ENCODE results near the gene TRPM3. TPM values are rescaled to one million over a fixed set of nuclear protein-coding genes. Genes with fewer than 3 reads are reported as not detected.

Gene TRPM3
- total RNA-seq, 4 donors from 2014 or later: 0.11 to 1.3 (median 0.21) TPM

GRCh38 chr9:70941191-70941590 is 180.2 kb downstream of the TRPM3 start:
- H3K4me1 ChIP-seq: no peaks in the 10 kb centered on the region
- H3K9me3 ChIP-seq: no peaks in the 10 kb centered on the region
- no peak for DNase-seq (ENCODE audit: low spot score in 2 of 2)
- no peak overlapping the region for H3K4me3 ChIP-seq
- TF ChIP-seq POLR2AphosphoS5 (IDR thresholded peaks at IDR 0.05) (no peak), EP300 (IDR thresholded peaks at IDR 0.05) (no peak), POLR2A (IDR thresholded peaks at IDR 0.05) (no peak)
- TF ChIP-seq, protein P1, sequence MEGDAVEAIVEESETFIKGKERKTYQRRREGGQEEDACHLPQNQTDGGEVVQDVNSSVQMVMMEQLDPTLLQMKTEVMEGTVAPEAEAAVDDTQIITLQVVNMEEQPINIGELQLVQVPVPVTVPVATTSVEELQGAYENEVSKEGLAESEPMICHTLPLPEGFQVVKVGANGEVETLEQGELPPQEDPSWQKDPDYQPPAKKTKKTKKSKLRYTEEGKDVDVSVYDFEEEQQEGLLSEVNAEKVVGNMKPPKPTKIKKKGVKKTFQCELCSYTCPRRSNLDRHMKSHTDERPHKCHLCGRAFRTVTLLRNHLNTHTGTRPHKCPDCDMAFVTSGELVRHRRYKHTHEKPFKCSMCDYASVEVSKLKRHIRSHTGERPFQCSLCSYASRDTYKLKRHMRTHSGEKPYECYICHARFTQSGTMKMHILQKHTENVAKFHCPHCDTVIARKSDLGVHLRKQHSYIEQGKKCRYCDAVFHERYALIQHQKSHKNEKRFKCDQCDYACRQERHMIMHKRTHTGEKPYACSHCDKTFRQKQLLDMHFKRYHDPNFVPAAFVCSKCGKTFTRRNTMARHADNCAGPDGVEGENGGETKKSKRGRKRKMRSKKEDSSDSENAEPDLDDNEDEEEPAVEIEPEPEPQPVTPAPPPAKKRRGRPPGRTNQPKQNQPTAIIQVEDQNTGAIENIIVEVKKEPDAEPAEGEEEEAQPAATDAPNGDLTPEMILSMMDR (IDR thresholded peaks at IDR 0.05): no peak
- no peak overlapping the region for H3K27ac ChIP-seq
- no peaks in the 10 kb centered on the region for H3K36me3 ChIP-seq
- H3K27me3 ChIP-seq: no peaks in the 10 kb centered on the region
- WGBS: 79% methylated on average over 4 of the region's 4 CpGs

- H3K9me3 ChIP-seq: no peaks in the 10 kb centered on the region
- H3K4me1 ChIP-seq: no peaks in the 10 kb centered on the region
- DNase-seq (ENCODE audit: low spot score in 2 of 2): no peak
- H3K4me3 ChIP-seq: no peak overlapping the region
- no peaks in the 10 kb centered on the region for H3K27me3 ChIP-seq
- 57% methylated on average over 2 of the region's 2 CpGs for WGBS
- TF ChIP-seq, protein P1 (IDR thresholded peaks at IDR 0.05): no peak
- TF ChIP-seq EP300 (IDR thresholded peaks at IDR 0.05) (no peak), POLR2A (IDR thresholded peaks at IDR 0.05) (no peak), POLR2AphosphoS5 (IDR thresholded peaks at IDR 0.05) (no peak)
- H3K27ac ChIP-seq: no peak overlapping the region
- no peaks in the 10 kb centered on the region for H3K36me3 ChIP-seq
Measured at GRCh38 chr9:70940605-70941004, 180.8 kb downstream of the TRPM3 start.

DNA sequence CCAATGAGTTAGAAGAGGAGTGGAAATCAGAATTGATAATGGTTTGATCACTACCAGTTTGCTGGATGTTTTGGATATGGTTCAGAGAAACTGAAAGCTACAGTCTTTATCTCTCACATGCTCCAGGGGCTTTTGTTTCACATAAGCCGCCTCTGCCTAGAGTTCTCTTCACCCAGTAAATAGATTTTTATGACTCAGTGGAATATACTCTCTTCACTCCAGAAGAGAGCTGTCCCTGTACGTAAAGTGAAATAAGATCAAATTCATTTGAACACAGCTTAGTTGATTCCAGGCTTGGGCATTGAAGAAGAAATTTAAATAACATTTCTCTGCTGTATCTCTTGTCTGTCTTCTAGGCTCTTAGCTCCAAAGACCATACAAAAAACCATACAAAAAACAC is 184.9 kb downstream of the TRPM3 start:
- Histone ChIP-seq H3K9me3 (no peaks in the 10 kb centered on the region), H3K27ac (no peak overlapping the region), H3K27me3 (no peaks in the 10 kb centered on the region), H3K4me3 (no peak overlapping the region), H3K4me1 (no peaks in the 10 kb centered on the region), H3K36me3 (no peaks in the 10 kb centered on the region)
- 77% methylated on average over 2 of the region's 2 CpGs for WGBS
- TF ChIP-seq POLR2A (IDR thresholded peaks at IDR 0.05): no peak
- TF ChIP-seq POLR2AphosphoS5 (IDR thresholded peaks at IDR 0.05): no peak
- no peak for TF ChIP-seq EP300 (IDR thresholded peaks at IDR 0.05)
- TF ChIP-seq, protein P1 (IDR thresholded peaks at IDR 0.05): no peak
- no peak for DNase-seq (ENCODE audit: low spot score in 2 of 2)

- H3K4me3 ChIP-seq: no peak overlapping the region
- no peak overlapping the region for H3K27ac ChIP-seq
- DNase-seq (ENCODE audit: low spot score in 2 of 2): no peak
- H3K4me1 ChIP-seq: no peaks in the 10 kb centered on the region
- H3K9me3 ChIP-seq: no peaks in the 10 kb centered on the region
- no peaks in the 10 kb centered on the region for H3K36me3 ChIP-seq
- no peaks in the 10 kb centered on the region for H3K27me3 ChIP-seq
- no peak for TF ChIP-seq POLR2AphosphoS5 (IDR thresholded peaks at IDR 0.05)
- TF ChIP-seq EP300 (IDR thresholded peaks at IDR 0.05): no peak
- TF ChIP-seq, protein P1 (IDR thresholded peaks at IDR 0.05): no peak
- TF ChIP-seq POLR2A (IDR thresholded peaks at IDR 0.05): no peak
Measured at GRCh38 chr9:70935856-70936255, 185.6 kb downstream of the TRPM3 start.

- Histone ChIP-seq H3K27me3 (no peaks in the 10 kb centered on the region), H3K27ac (no peak overlapping the region), H3K36me3 (no peaks in the 10 kb centered on the region), H3K9me3 (no peaks in the 10 kb centered on the region), H3K4me1 (no peaks in the 10 kb centered on the region), H3K4me3 (no peak overlapping the region)
- 94% methylated on average over 1 of the region's 1 CpG for WGBS
- TF ChIP-seq POLR2AphosphoS5 (IDR thresholded peaks at IDR 0.05): no peak
- no peak for TF ChIP-seq POLR2A (IDR thresholded peaks at IDR 0.05)
- TF ChIP-seq EP300 (IDR thresholded peaks at IDR 0.05): no peak
- TF ChIP-seq, protein P1 (IDR thresholded peaks at IDR 0.05): no peak
- DNase-seq (ENCODE audit: low spot score in 2 of 2): no peak
Measured at GRCh38 chr9:70934642-70935041, 186.8 kb downstream of the TRPM3 start.
